ENCODE data around the gene SLC25A29.
"Not testable (repeated sequence)": the region's sequence is repeated elsewhere in the genome, so short reads cannot be mapped to it uniquely, and the experiment has no call there.

Gene SLC25A29

GRCh38 chr14:100346306-100347091 is 40.3 kb upstream of the SLC25A29 start:
- H3K4me3 ChIP-seq (ENCODE audit: low read depth, low read length): no peak overlapping the region
- DNase-seq (ENCODE audit: low read depth, low spot score): no peak
- CTCF ChIA-PET: no interaction called here
- POLR2A ChIA-PET: no interaction called here
- TF ChIP-seq CTCF (IDR thresholded peaks at IDR 0.05; ENCODE audit: insufficient read depth, low read length, missing control alignments): no peak

- POLR2A ChIA-PET: no interaction called here
- H3K4me3 ChIP-seq (ENCODE audit: low read depth, low read length): no peak overlapping the region
- no peak for DNase-seq (ENCODE audit: low read depth, low spot score)
- TF ChIP-seq CTCF (IDR thresholded peaks at IDR 0.05; ENCODE audit: insufficient read depth, low read length, missing control alignments): no peak
- CTCF ChIA-PET: no interaction called here
Observed at GRCh38 chr14:100345711-100346110, 39.5 kb upstream of the SLC25A29 start.

- CTCF ChIA-PET; DNase-seq (ENCODE audit: low read depth, low spot score); POLR2A ChIA-PET; H3K4me3 ChIP-seq (ENCODE audit: low read depth, low read length): not testable (repeated sequence)
Observed at GRCh38 chr14:100344657-100345056, 38.4 kb upstream of the SLC25A29 start.

- POLR2A ChIA-PET: not testable (repeated sequence)
Observed at GRCh38 chr14:100342826-100343225, 36.6 kb upstream of the SLC25A29 start.

GRCh38 chr14:100342195-100342594 is 36.0 kb upstream of the SLC25A29 start:
- no peak for DNase-seq (ENCODE audit: low read depth, low spot score)
- POLR2A ChIA-PET: no interaction called here
- H3K4me3 ChIP-seq (ENCODE audit: low read depth, low read length): no peak overlapping the region
- no peak for TF ChIP-seq CTCF (IDR thresholded peaks at IDR 0.05; ENCODE audit: insufficient read depth, low read length, missing control alignments)
- CTCF ChIA-PET: interaction anchor here (2.6 kb wide), 1 partner anchor 10 kb away, joined by 6 read pairs; no protein-coding TSS in a partner anchor

More at GRCh38 chr14:100342826-100343225, 36.6 kb upstream of the SLC25A29 start:
- DNase-seq (ENCODE audit: low read depth, low spot score); CTCF ChIA-PET; H3K4me3 ChIP-seq (ENCODE audit: low read depth, low read length): not testable (repeated sequence)

- no peak overlapping the region for H3K4me3 ChIP-seq (ENCODE audit: low read depth, low read length)
- DNase-seq (ENCODE audit: low read depth, low spot score): peak; percentile 65
- CTCF ChIA-PET: interaction anchor here (2.6 kb wide), 1 partner anchor 11 kb away, joined by 6 read pairs; no protein-coding TSS in a partner anchor
- no peak for TF ChIP-seq CTCF (IDR thresholded peaks at IDR 0.05; ENCODE audit: insufficient read depth, low read length, missing control alignments)
- POLR2A ChIA-PET: interaction anchor here (1.2 kb wide), 1 partner anchor 11 kb away, joined by 4 read pairs; no protein-coding TSS in a partner anchor
Observed at GRCh38 chr14:100341301-100342031, 35.2 kb upstream of the SLC25A29 start.

- DNase-seq (ENCODE audit: low read depth, low spot score): no peak
- ChIA-PET POLR2A (no interaction called here), CTCF (interaction anchor here (1.1 to 2.6 kb wide), 3 partner anchors 12 to 24 kb away, joined by 3 to 6 read pairs (median 3); no protein-coding TSS in a partner anchor)
- no peak for TF ChIP-seq CTCF (IDR thresholded peaks at IDR 0.05; ENCODE audit: insufficient read depth, low read length, missing control alignments)
- no peak overlapping the region for H3K4me3 ChIP-seq (ENCODE audit: low read depth, low read length)
Observed at GRCh38 chr14:100340423-100340813, 34.2 kb upstream of the SLC25A29 start.

Measured in AG04449 (cell line).